Peyer's patch (tissue), 4 donors: ENCODE data around the gene L1CAM.

Experiments
- CTCF ChIP-seq, 6 experiments: fragments of 450-650 bp in 4 of 6; fragments of 200-600 bp in 2 of 6; sonication (generic) in 1 of 6; IDR thresholded peaks; one replicate each; pipeline ENCODE4 v1.5.1; 2017 to 2019; ENCODE audit warnings: antibody characterized with exemption in 6 of 6, mild to moderate bottlenecking in 3 of 6, moderate library complexity in 1 of 6
- POLR2A ChIP-seq, 2 donors: fragments of 450-650 bp; IDR thresholded peaks; one replicate each; pipeline ENCODE4 v1.5.1; 2017; ENCODE audit warnings: antibody characterized with exemption in 2 of 2, mild to moderate bottlenecking in 2 of 2, moderate library complexity in 2 of 2

GRCh38 chrX:153864101-153864500, 21.9 kb downstream of the L1CAM start:
- TF ChIP-seq CTCF (IDR thresholded peaks at IDR 0.05) (no peak), POLR2A (IDR thresholded peaks at IDR 0.05) (no peak)
